GM18502 (cell line): Measurements from ENCODE around the gene CFAP126.
"Not testable (repeated sequence)": the region's sequence is repeated elsewhere in the genome, so short reads cannot be mapped to it uniquely, and the experiment has no call there.

Experiments
- ATAC-seq: cut with Tn5 transposase; IDR thresholded peaks from one replicate; pipeline ENCODE4 v1.9.1; 2021; ENCODE audit warnings: mild to moderate bottlenecking; ENCODE audit not compliant: unreplicated experiment, poor library complexity

Gene CFAP126

GRCh38 chr1:161367684-161368400 is at the start of gene CFAP126:
CFAP126 (minus strand) TSS chr1:161367876; CDS start chr1:161367868, 8 bp downstream.
- peak; percentile 94 for ATAC-seq

- not testable (repeated sequence) for ATAC-seq
Observed at GRCh38 chr1:161413050-161413449, 45.4 kb upstream of the CFAP126 start.

- not testable (repeated sequence) for ATAC-seq
Observed at GRCh38 chr1:161410636-161410970, 42.9 kb upstream of the CFAP126 start.

- peak; percentile 49 for ATAC-seq
Observed at GRCh38 chr1:161409848-161410635, 42.4 kb upstream of the CFAP126 start.

- ATAC-seq = no peak
Observed at GRCh38 chr1:161408429-161409052, 40.9 kb upstream of the CFAP126 start.

GRCh38 chr1:161407451-161407985 is 39.8 kb upstream of the CFAP126 start:
- no peak for ATAC-seq

GRCh38 chr1:161406551-161406950 is 38.9 kb upstream of the CFAP126 start:
- ATAC-seq = not testable (repeated sequence)

GRCh38 chr1:161404051-161404597 is 36.4 kb upstream of the CFAP126 start:
- ATAC-seq = no peak

- ATAC-seq = no peak
Observed at GRCh38 chr1:161402446-161402845, 34.8 kb upstream of the CFAP126 start.

GRCh38 chr1:161399257-161399998 is 31.8 kb upstream of the CFAP126 start:
- peak; percentile 76 for ATAC-seq

GRCh38 chr1:161398900-161399256 is 31.2 kb upstream of the CFAP126 start:
- ATAC-seq = peak; percentile 6

GRCh38 chr1:161397038-161397437 is 29.4 kb upstream of the CFAP126 start:
- ATAC-seq = not testable (repeated sequence)

GRCh38 chr1:161393151-161393550 is 25.5 kb upstream of the CFAP126 start:
- no peak for ATAC-seq

GRCh38 chr1:161391611-161392010 is 23.9 kb upstream of the CFAP126 start:
- ATAC-seq = no peak

- not testable (repeated sequence) for ATAC-seq
Observed at GRCh38 chr1:161391136-161391535, 23.5 kb upstream of the CFAP126 start.

GRCh38 chr1:161390559-161390858 is 22.8 kb upstream of the CFAP126 start:
- no peak for ATAC-seq

GRCh38 chr1:161389691-161390558 is 22.2 kb upstream of the CFAP126 start:
- peak; percentile 88 for ATAC-seq

- ATAC-seq = not testable (repeated sequence)
Observed at GRCh38 chr1:161389158-161389557, 21.5 kb upstream of the CFAP126 start.

- ATAC-seq = no peak
Observed at GRCh38 chr1:161388639-161389038, 21.0 kb upstream of the CFAP126 start.
